SH-SY5Y (cell line): Measurements from ENCODE around the gene CCNH.

Source experiments
- GATA2 ChIP-seq: IDR thresholded peaks from 2 replicates; pipeline ENCODE4 v1.6.1; 2011; ENCODE audit warnings: mild to moderate bottlenecking, low read depth, low read length
- GATA3 ChIP-seq: IDR thresholded peaks from 2 replicates; pipeline ENCODE4 v1.6.1; 2011; ENCODE audit warnings: low read depth, mild to moderate bottlenecking, low read length, moderate library complexity

DNA sequence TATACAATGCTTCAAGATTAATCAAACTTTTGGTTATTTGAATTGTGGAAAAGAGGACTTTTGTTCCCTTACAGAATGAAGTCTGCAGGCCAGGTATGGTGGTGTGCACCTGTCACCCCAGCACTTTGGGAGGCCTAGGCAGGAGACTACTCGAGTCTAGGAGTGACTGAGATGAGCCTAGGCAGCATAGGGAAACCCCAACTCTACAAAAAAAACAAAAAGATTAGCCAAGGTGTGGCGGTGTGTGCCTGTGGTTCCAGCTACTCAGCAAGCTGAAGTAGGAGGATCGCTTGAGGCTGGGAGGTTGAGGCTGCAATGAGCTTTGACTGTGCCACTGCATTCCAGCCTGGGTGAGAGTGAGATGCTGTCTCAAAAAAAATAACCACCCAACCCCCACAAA is 9.3 kb downstream of the CCNH start:
- TF ChIP-seq GATA3, result no peak
- TF ChIP-seq GATA2, result no peak
